Stimulated activated CD8-positive, alpha-beta memory T cell treated with anti-CD3 and anti-CD28 coated beads, Interleukin-15, amount 100 ng/mL, for 1 hour (primary cell): ENCODE data around the gene AFF3.
"Not testable (repeated sequence)": the region's sequence is repeated elsewhere in the genome, so short reads cannot be mapped to it uniquely, and the experiment has no call there.

Source experiments
- DNase-seq: peaks from one replicate; pipeline ENCODE4 v3.0.0-alpha.2; 2020; ENCODE audit warnings: low read depth

The AFF3 gene

GRCh38 chr2:99543247-99543646, 599.1 kb downstream of the AFF3 start:
- DNase-seq: no peak

- no peak for DNase-seq
Measured at GRCh38 chr2:99537910-99538485, 604.4 kb downstream of the AFF3 start.

- no peak for DNase-seq
Measured at GRCh38 chr2:99524056-99524455, 618.3 kb downstream of the AFF3 start.

GRCh38 chr2:99522157-99522556, 620.2 kb downstream of the AFF3 start:
- no peak for DNase-seq

GRCh38 chr2:99520813-99521212, 621.6 kb downstream of the AFF3 start:
- DNase-seq: no peak

GRCh38 chr2:99520195-99520594, 622.2 kb downstream of the AFF3 start:
- DNase-seq: no peak

GRCh38 chr2:99514357-99514756, 628.0 kb downstream of the AFF3 start:
- DNase-seq: no peak

GRCh38 chr2:99512181-99512591, 630.2 kb downstream of the AFF3 start:
- no peak for DNase-seq

GRCh38 chr2:99509387-99509786, 633.0 kb downstream of the AFF3 start:
- no peak for DNase-seq

GRCh38 chr2:99507937-99508818, 634.2 kb downstream of the AFF3 start:
- DNase-seq: no peak

GRCh38 chr2:99504844-99505584, 637.4 kb downstream of the AFF3 start:
- no peak for DNase-seq

GRCh38 chr2:99503662-99504416, 638.6 kb downstream of the AFF3 start:
- DNase-seq: not testable (repeated sequence)

- no peak for DNase-seq
Measured at GRCh38 chr2:99496021-99496420, 646.4 kb downstream of the AFF3 start.
